ENCODE data around the gene TJP1.
A peak's percentile ranks its signal among the peaks of the same experiment; 100 is the strongest.
"Not testable (repeated sequence)": the region's sequence is repeated elsewhere in the genome, so short reads cannot be mapped to it uniquely, and the experiment has no call there.

The TJP1 gene

GRCh38 chr15:29750754-29751153, 71.5 kb downstream of the TJP1 start:
- no peak for DNase-seq

DNA sequence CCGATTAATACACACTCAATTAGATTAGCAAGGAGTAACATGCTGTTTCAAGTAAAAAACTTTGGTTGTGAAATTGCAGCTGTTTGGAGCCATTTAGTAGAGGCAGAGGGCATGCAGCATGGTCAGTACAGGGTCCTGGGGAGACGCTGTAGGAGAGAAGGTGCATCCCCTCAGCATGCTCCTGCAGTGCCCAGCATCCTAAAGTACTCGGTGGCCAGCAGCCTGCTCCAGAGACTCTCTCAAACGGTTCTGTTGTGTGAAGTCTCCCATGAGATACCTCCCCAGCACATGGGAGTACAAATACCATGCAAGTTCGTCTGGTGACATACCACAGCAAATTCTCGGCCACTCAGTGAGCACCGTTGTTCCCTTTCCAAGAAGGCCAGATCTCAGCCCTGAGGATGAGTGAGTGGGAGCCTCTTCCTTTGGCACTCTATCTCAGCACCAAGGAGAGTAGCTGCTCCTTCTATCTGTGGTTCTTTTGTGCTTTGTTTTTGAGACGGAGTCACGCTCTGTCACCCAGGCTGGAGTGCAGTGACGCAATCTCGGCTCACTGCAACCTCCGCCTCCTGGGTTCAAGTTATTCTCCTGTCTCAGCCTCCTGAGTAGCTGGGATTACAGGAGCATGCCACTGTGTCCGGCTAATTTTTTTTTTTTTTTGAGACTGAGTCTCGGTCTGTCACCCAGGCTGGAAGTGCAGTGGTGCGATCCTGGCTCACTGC, 72.7 kb downstream of the TJP1 start:
- no peak for DNase-seq

- DNase-seq = peak; percentile 6 to 17
These were observed 74.3 kb downstream of the TJP1 start for GRCh38 chr15:29747837-29748417.

- DNase-seq = peak in 1 of 2 experiments; percentile 37
These were observed 78.8 kb downstream of the TJP1 start for GRCh38 chr15:29743475-29743874.

DNA sequence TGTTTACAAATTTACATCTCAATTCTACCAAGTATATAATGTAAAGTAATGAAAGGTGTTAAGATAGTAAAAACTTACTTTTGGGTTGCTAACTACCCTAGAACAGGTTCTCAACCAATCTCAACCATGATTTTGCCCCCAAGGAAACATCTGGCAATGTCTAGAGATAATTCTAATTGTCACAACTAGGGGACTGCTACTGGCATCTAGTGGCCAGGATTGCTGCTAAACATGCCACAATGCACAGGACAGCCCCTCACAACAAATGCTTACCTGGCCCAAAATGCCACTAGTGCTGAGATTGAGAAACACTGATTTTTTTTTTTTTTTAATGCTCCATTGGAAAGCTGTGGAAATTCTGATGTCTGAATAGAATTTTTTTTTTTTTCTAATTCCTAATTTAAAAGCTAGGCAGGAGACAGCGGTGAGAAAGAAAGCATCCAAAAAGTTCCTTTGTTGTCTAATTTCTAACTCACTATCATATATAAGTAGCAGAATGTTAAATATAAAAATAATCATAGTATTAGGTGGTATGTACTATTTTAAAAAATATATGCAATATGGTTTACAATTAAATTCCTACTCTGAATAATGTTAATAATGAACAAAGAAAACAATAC, 81.5 kb downstream of the TJP1 start:
- peak in 1 of 2 experiments; percentile 3 for DNase-seq

- no peak for DNase-seq
These were observed 85.6 kb downstream of the TJP1 start for GRCh38 chr15:29736744-29737020.

DNA sequence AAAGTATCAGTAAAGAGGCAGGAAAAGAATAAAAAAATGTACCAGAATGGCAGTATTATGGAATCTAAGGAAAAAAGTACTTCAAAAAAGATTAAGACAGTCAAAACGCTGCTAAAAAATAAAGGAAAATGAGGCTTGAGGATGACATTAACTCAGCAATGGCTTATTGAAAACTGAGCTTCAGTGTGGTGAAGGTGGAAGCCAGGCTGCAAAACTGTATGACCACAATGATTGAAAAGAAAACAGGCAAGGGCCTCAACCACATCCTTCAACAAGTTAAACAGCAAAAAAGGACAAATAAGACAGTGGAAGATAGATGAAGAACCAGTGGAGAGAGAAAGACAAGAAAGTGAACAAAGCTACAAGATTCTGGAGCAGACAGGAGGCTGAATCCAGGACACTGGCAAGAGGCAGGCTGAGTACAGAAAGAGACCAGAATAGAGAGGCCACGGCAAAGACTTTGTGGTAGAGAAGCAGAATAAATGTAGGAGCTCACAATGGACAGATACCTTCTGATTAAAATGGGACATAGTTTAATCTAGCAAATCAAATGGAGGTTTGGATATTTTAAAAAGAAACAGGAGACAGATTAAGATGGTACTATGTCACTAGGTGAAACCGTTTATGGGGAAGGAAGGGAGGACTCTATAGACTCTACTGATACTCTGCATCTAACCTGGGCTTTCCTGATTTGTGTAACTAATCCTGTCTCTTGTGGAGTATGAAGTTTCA, 86.1 kb downstream of the TJP1 start:
- DNase-seq = no peak

GRCh38 chr15:29734917-29735572, 87.2 kb downstream of the TJP1 start:
- no peak for DNase-seq

GRCh38 chr15:29731865-29732264, 90.4 kb downstream of the TJP1 start:
- no peak for DNase-seq

DNA sequence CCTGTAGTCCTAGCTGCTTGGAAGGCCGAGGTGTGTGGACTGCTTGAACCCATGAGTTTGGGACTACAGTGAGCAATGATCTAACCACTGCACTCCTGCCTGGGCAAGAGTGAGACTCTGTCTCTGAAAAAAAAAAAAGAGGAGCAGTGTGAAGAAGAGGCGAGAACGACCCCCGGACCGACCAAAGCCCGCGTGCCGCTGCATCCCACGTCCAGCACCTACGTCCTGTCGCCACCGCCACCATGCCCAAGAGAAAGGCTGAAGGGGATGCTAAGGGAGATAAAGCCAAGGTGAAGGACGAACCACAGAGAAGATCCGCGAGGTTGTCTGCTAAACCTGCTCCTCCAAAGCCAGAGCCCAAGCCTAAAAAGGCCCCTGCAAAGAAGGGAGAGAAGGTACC, 91.8 kb downstream of the TJP1 start:
- not testable (repeated sequence) for DNase-seq

- DNase-seq = no peak
These were observed 93.8 kb downstream of the TJP1 start for GRCh38 chr15:29728418-29728817.

- no peak for DNase-seq
These were observed 94.4 kb downstream of the TJP1 start for GRCh38 chr15:29727871-29728270.

DNA sequence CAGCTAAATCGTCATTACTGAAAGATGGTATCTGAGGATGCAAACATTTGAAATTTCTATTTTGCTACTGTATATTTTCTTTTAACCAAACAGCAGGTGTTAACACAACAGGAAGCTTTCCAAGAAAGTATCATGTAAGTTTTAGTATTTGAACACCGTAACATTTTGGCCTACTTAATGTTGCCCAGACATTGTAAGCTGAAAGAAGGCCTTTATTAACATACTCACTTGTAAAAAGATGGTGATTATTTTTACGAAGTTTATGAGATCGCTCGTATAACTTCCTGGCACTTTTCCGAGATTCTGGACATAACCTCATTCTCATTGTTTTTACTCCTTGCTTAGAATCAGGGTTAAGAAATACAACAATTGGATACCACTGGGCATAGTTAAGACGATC, 95.7 kb downstream of the TJP1 start:
- DNase-seq = no peak

DNA sequence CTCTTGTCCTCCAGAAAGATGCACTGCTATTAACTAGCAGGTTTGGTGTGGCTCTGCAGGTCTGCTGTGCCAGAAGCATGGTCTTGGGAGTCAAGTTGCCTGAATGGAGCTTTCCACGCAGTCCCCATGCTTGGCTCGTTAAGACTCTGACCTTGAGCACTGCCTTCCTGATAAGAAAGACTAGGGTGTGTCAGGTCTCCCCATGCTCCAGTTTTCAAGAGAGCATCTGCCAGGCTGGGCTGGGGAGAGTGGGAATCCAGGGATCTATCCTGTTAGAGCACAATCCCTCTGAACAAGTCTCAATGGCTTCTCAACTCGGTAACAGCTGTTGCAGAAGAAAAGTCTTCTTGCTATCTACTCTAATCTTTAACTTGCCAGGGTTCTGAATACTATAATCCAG, 98.2 kb downstream of the TJP1 start:
- no peak for DNase-seq

- DNase-seq = no peak
These were observed 108.5 kb downstream of the TJP1 start for GRCh38 chr15:29713784-29714183.

DNA sequence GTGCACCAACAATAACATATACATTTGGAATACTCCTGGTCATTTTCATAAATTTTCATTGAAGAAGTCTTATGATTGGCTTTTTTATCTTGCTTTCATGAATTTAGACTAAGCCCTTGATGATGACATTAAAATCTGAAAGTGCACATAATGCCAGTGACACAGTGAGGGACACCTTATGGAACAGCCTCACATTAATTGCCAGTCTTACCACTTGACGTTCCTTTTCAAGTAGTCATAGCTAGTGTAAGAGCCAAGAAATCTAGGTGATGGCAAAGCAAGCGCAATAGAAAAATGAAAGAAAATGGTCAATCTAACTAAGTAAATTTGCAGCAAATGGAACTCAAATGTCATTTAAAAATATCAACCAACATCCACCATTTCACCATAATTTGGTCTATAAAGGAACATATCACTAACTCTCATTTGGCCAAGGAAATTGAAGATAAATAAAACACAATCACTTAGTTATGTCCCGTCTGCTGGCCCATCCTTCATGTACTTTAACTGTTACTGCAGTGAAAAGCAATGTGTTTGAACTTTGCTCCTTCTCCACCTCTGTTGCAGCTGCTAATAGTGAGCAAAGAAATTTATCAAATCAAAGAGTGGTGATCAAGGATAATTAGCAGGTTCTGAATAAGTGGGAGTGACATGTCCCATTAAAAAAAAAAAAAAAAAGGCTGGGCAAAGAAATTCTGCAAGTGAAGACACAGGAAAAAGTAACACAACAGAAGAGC, 110.0 kb downstream of the TJP1 start:
- DNase-seq = no peak

- DNase-seq = no peak
These were observed 110.7 kb downstream of the TJP1 start for GRCh38 chr15:29711531-29711930.

DNA sequence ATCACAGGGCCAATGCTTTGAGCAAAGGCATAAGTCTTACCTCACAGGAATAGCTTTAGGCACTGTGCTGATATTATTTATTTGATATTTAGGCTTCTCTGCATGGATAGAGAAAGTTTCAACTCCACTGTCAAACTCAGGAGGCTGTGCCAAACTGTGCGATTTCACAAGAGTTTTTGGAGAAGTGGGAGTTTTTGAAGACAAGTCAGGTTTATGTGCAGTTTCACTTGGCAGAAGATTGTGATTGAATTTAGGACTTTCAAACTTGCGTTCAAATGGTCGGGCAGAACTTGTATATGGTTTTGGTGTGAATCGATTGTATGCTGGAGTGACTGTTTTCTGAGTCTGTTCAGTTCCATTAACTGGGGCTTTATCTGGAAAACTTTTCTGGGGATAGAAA, 113.7 kb downstream of the TJP1 start:
- DNase-seq = no peak

- no peak for DNase-seq
These were observed 117.2 kb downstream of the TJP1 start for GRCh38 chr15:29704950-29705597.

GRCh38 chr15:29701151-29701550, 121.1 kb downstream of the TJP1 start:
- DNase-seq = no peak

GRCh38 chr15:29700296-29700695, 122.0 kb downstream of the TJP1 start:
- DNase-seq = no peak

DNA sequence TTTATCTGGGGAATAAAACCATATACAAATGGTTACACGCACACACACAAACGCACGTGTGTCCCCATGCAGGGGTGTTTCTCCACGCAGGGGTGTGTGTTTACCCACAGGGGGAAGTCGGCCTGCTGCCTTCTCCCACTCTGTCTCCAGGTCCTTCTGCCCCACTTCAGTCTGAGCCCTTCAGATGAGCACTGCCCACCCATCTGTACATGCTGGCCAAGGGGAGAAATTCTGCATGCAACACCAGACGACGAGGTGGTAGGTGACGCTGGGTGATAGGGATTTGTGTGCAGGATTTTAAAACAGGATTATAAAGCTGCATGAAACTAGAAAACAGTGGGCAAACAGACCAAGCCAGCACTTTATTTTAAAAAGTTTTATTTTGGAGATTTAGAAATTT, 122.5 kb downstream of the TJP1 start:
- no peak for DNase-seq

All from NCI-H526 (cell line).